ENCODE results near the gene DLX1. TPM values are rescaled to one million over a fixed set of nuclear protein-coding genes. Genes with fewer than 3 reads are reported as not detected.

Gene DLX1
- total RNA-seq, 1 donor from 2014 or later: 0.17 TPM

- Histone ChIP-seq H3K27me3 (ENCODE audit: control insufficient read depth, insufficient read depth, low read length) (peaks cover 95% of the 10 kb centered on the region), H3K36me3 (ENCODE audit: control insufficient read depth, insufficient read depth, low read length) (no peaks in the 10 kb centered on the region), H3K4me3 (ENCODE audit: low read depth, low read length) (no peak overlapping the region)
- TF ChIP-seq CTCF (IDR thresholded peaks at IDR 0.05; ENCODE audit: insufficient read depth, low read length, poor library complexity, severe bottlenecking): no peak
- no peak for DNase-seq (ENCODE audit: low read depth)
Observed at GRCh38 chr2:172091000-172091641, 5.8 kb downstream of the DLX1 start.

GRCh38 chr2:172091761-172092566 lies 6.7 kb downstream of the DLX1 start:
- H3K4me3 ChIP-seq (ENCODE audit: low read depth, low read length): no peak overlapping the region
- H3K36me3 ChIP-seq (ENCODE audit: control insufficient read depth, insufficient read depth, low read length): no peaks in the 10 kb centered on the region
- H3K27me3 ChIP-seq (ENCODE audit: control insufficient read depth, insufficient read depth, low read length): peaks cover 95% of the 10 kb centered on the region
- no peak for TF ChIP-seq CTCF (IDR thresholded peaks at IDR 0.05; ENCODE audit: insufficient read depth, low read length, poor library complexity, severe bottlenecking)
- DNase-seq (ENCODE audit: low read depth): no peak

GRCh38 chr2:172092716-172093415 lies 7.6 kb downstream of the DLX1 start:
- no peak for TF ChIP-seq CTCF (IDR thresholded peaks at IDR 0.05; ENCODE audit: insufficient read depth, low read length, poor library complexity, severe bottlenecking)
- no peak overlapping the region for H3K4me3 ChIP-seq (ENCODE audit: low read depth, low read length)
- H3K36me3 ChIP-seq (ENCODE audit: control insufficient read depth, insufficient read depth, low read length): no peaks in the 10 kb centered on the region
- peaks cover 88% of the 10 kb centered on the region for H3K27me3 ChIP-seq (ENCODE audit: control insufficient read depth, insufficient read depth, low read length)
- DNase-seq (ENCODE audit: low read depth): no peak

- no peak for DNase-seq (ENCODE audit: low read depth)
- H3K27me3 ChIP-seq (ENCODE audit: control insufficient read depth, insufficient read depth, low read length): peaks cover 81% of the 10 kb centered on the region
- no peaks in the 10 kb centered on the region for H3K36me3 ChIP-seq (ENCODE audit: control insufficient read depth, insufficient read depth, low read length)
- H3K4me3 ChIP-seq (ENCODE audit: low read depth, low read length): no peak overlapping the region
- TF ChIP-seq CTCF (IDR thresholded peaks at IDR 0.05; ENCODE audit: insufficient read depth, low read length, poor library complexity, severe bottlenecking): no peak
Observed at GRCh38 chr2:172093416-172094293, 8.3 kb downstream of the DLX1 start.

DNA sequence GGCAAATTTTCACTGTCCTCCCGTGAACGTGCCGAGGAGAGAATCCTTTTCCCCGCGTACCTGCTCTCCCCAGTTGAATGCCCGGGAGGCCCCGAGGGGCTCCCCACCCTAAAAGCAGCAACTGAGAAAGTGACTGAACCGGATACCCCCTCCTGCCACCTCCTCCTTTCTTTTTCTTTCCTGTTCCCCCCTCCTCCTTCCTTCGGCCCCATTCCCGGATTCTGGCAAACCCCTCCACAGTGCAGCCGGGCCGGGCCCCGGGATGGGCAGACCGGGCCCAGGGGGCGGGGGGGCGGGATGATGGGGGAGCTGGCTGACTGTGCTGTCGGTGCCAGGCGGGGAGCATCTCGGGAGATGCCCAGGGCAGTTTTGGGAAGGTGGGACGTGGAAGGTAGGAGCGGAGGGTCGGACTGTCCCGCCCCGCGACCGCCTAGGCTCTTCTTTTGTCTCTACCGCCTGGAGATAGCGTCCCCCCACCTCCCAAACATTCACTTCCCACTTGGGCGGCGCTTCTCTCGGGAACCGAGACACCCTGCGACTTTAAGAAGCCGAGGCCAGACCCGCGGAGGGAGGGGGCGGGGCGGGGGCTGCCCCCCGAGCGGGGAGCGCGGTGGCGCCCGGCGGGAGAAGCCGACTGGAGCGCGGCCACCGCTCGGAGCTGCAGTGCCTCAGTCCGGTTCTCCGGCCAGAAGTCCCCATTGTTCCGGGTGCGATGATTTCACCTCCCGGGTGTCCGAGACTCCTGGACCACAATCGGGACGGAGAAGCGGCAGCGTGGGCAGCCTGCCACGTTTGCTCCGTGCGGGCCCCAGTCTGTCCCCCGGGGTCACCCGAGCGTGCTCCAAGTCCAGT lies 9.2 kb downstream of the DLX1 start:
- H3K36me3 ChIP-seq (ENCODE audit: control insufficient read depth, insufficient read depth, low read length): no peaks in the 10 kb centered on the region
- peak overlapping the region; percentile 24 for H3K4me3 ChIP-seq (ENCODE audit: low read depth, low read length)
- peaks cover 72% of the 10 kb centered on the region for H3K27me3 ChIP-seq (ENCODE audit: control insufficient read depth, insufficient read depth, low read length)
- no peak for DNase-seq (ENCODE audit: low read depth)
- TF ChIP-seq CTCF (IDR thresholded peaks at IDR 0.05; ENCODE audit: insufficient read depth, low read length, poor library complexity, severe bottlenecking): no peak
